Thyroid gland (tissue), 4 donors: ENCODE measurements around the gene NFIB.

Experiments used
- POLR2A ChIP-seq, 2 donors: fragments of 450-650 bp; IDR thresholded peaks; one replicate each; pipeline ENCODE4 v1.6.1; 2017; ENCODE audit warnings: antibody characterized with exemption in 2 of 2, mild to moderate bottlenecking in 2 of 2, moderate library complexity in 1 of 2
- TF ChIP-seq, protein P1 (sequence below), 6 experiments: fragments of 200-600 bp in 3 of 6; fragments of 450-650 bp in 3 of 6; sonication (generic) in 3 of 6; IDR thresholded peaks; one replicate each; pipeline ENCODE4 v1.5.1; 2016 to 2019; ENCODE audit warnings: antibody characterized with exemption in 6 of 6, mild to moderate bottlenecking in 2 of 6, inconsistent platforms in 1 of 6, moderate library complexity in 1 of 6

DNA sequence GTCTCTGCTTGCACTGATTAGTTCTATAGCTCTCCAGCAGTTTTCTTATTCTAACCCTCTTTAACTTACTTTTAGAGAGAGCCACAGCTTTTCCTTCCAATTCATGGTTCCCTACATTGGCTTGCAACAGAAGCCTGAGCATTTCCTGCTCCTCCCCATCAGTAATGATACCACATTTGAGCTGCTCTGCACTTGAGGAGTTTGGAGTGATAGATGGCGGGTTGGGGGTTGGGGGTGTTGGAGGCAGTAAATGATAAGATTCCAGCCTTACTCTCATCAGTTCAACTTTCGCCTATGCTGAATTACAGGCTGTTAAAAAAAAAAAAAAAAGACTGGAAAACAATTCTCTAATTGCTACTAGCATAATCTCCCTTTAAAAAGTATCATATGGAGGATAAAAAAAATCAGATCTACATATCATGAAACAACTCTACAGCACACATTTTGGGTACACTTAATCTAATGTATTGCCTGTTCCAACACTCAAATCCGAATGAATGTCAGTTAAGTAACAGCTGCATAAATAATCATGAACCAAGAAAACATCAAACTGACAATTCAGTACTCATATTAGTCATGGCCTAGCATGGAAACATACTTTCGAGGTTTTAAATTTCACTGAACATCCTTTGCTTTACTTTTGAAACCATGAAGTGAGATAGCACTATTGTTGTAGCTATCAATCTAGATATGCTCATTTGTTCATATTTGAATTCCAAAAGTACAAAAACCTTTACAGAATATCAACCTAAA lies 224.7 kb downstream of the NFIB start:
- TF ChIP-seq, protein P1, sequence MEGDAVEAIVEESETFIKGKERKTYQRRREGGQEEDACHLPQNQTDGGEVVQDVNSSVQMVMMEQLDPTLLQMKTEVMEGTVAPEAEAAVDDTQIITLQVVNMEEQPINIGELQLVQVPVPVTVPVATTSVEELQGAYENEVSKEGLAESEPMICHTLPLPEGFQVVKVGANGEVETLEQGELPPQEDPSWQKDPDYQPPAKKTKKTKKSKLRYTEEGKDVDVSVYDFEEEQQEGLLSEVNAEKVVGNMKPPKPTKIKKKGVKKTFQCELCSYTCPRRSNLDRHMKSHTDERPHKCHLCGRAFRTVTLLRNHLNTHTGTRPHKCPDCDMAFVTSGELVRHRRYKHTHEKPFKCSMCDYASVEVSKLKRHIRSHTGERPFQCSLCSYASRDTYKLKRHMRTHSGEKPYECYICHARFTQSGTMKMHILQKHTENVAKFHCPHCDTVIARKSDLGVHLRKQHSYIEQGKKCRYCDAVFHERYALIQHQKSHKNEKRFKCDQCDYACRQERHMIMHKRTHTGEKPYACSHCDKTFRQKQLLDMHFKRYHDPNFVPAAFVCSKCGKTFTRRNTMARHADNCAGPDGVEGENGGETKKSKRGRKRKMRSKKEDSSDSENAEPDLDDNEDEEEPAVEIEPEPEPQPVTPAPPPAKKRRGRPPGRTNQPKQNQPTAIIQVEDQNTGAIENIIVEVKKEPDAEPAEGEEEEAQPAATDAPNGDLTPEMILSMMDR (IDR thresholded peaks at IDR 0.05) = no peak
- no peak for TF ChIP-seq POLR2A (IDR thresholded peaks at IDR 0.05)
